ENCODE results near the gene GLYATL1B. TPM values are rescaled to one million over a fixed set of nuclear protein-coding genes. Genes with fewer than 3 reads are reported as not detected.

The GLYATL1B gene
- polyA plus RNA-seq, 3 donors: not detected

- DNase-seq (ENCODE audit: low read depth in 3 of 3, low spot score in 2 of 3): peak; percentile 73 to 78 (median 76)
These were observed 56.7 kb downstream of the GLYATL1B start, which contains the start of gene FAM111A for GRCh38 chr11:59142530-59143507. Gene FAM111A, plus strand, starts transcription at chr11:59142856. Its CDS starts 6,017 bp downstream, at chr11:59148873.

- DNase-seq (ENCODE audit: low read depth in 3 of 3, low spot score in 2 of 3): no peak
These were observed 58.0 kb downstream of the GLYATL1B start for GRCh38 chr11:59144096-59144495.

Other genes with a start within 250 kb of the GLYATL1B start
- 1 to 10 TPM; 1.6 to 2.7 (median 2.2) TPM for gene GLYATL2, start 241.6 kb upstream of the GLYATL1B start, polyA plus RNA-seq (ENCODE audit: insufficient read length in 3 of 3)
- gene GLYATL1, start 146.8 kb upstream of the GLYATL1B start, polyA plus RNA-seq (ENCODE audit: insufficient read length in 3 of 3): 100 to 1,000 TPM; 137 to 259 (median 213) TPM
- 10 to 100 TPM; 13.2 to 16.8 (median 15.4) TPM for gene FAM111B, start 20.9 kb downstream of the GLYATL1B start, polyA plus RNA-seq (ENCODE audit: insufficient read length in 3 of 3)
- gene FAM111A, start 56.5 kb downstream of the GLYATL1B start, polyA plus RNA-seq (ENCODE audit: insufficient read length in 3 of 3): 10 to 100 TPM; 47.8 to 57.2 (median 54.6) TPM
- gene DTX4, start 85.8 kb downstream of the GLYATL1B start, polyA plus RNA-seq (ENCODE audit: insufficient read length in 3 of 3): 10 to 100 TPM; 43.0 to 47.5 (median 43.4) TPM
- gene MPEG1, start 126.6 kb downstream of the GLYATL1B start, polyA plus RNA-seq (ENCODE audit: insufficient read length in 3 of 3): 10 to 100 TPM in 1 of 3 donors, 1 to 10 TPM in 2; 9.3 to 11.1 (median 9.4) TPM

Measured in right renal cortex interstitium (tissue), 3 donors.